Thymus (tissue), 11 donors: ENCODE data around the gene VPS35. TPM values are rescaled to one million over a fixed set of nuclear protein-coding genes. Genes with fewer than 3 reads are reported as not detected.

ENCODE experiments used
- DNase-seq, 9 donors: peaks; one replicate each; pipeline ENCODE4 v3.0.0-alpha.2; 2013; ENCODE audit warnings: low spot score in 9 of 9, low read depth in 6 of 9, missing footprints in 1 of 9
- H3K27ac ChIP-seq, 2 donors: one replicate each; pipeline ENCODE4 v1.5.1; 2013; ENCODE audit warnings: control low read depth in 1 of 2, low read depth in 1 of 2, low read length in 1 of 2, mild to moderate bottlenecking in 1 of 2, moderate library complexity in 1 of 2
- H3K27me3 ChIP-seq, 2 donors: one replicate each; pipeline ENCODE4 v1.5.1; 2013; ENCODE audit warnings: low read length in 1 of 2; ENCODE audit not compliant: control insufficient read depth in 2 of 2, insufficient read depth in 1 of 2
- H3K36me3 ChIP-seq, 2 donors: one replicate each; pipeline ENCODE4 v1.5.1; 2013; ENCODE audit warnings: low read length in 1 of 2, mild to moderate bottlenecking in 1 of 2, moderate library complexity in 1 of 2; ENCODE audit not compliant: control insufficient read depth in 2 of 2, insufficient read depth in 2 of 2
- H3K4me1 ChIP-seq, 2 donors: one replicate each; pipeline ENCODE4 v1.5.1; 2013; ENCODE audit warnings: low read length in 2 of 2; ENCODE audit not compliant: control insufficient read depth in 2 of 2, insufficient read depth in 2 of 2
- H3K4me3 ChIP-seq, 2 donors: one replicate each; pipeline ENCODE4 v1.5.1; 2013; ENCODE audit warnings: low read length in 2 of 2, control low read depth in 1 of 2, mild to moderate bottlenecking in 1 of 2
- H3K9me3 ChIP-seq, 2 donors: one replicate each; pipeline ENCODE4 v1.5.1; 2013; ENCODE audit warnings: low read length in 1 of 2, mild to moderate bottlenecking in 1 of 2; ENCODE audit not compliant: control insufficient read depth in 2 of 2, insufficient read depth in 1 of 2
- WGBS: extraction: QIAGEN DNeasy Blood & Tissue Kit; methylation state at CpG from one replicate; pipeline ENCODE4 v1.1.7; 2013; 5-methylcytosine and 5-hydroxymethylcytosine counted together
- polyA plus RNA-seq: library from polyadenylated mRNA; stranded (reverse); fragments of 200-250 nt; gene quantifications from one replicate; pipeline ENCODE4 v1.2.3, GENCODE V29; 2013
- total RNA-seq: library from RNA; stranded (reverse); fragments of 120-200 nt; gene quantifications from one replicate; pipeline ENCODE4 v1.2.4, GENCODE V29; 2013
- donor health status: healthy.

The VPS35 gene
- total and polyA plus RNA-seq, 2 donors = 32.9 to 80.2 TPM

GRCh38 chr16:46715769-46716305 lies 26.9 kb upstream of the VPS35 start:
- Histone ChIP-seq H3K4me3 (no peak overlapping the region), H3K9me3 (no peaks in the 10 kb centered on the region), H3K27me3 (no peaks in the 10 kb centered on the region), H3K27ac (no peak overlapping the region), H3K36me3 (no peaks in the 10 kb centered on the region), H3K4me1 (no peaks in the 10 kb centered on the region)
- WGBS = 67% methylated on average over 6 of the region's 6 CpGs
- DNase-seq = no peak

- WGBS = 96% methylated on average over 7 of the region's 7 CpGs
- Histone ChIP-seq H3K4me1 (no peaks in the 10 kb centered on the region), H3K9me3 (no peaks in the 10 kb centered on the region), H3K27ac (no peak overlapping the region), H3K4me3 (no peak overlapping the region), H3K36me3 (no peaks in the 10 kb centered on the region), H3K27me3 (no peaks in the 10 kb centered on the region)
- no peak for DNase-seq
These were observed 26.0 kb upstream of the VPS35 start for GRCh38 chr16:46714797-46715591.

- no peak for DNase-seq
- no peaks in the 10 kb centered on the region for H3K4me1 ChIP-seq
- no peak overlapping the region for H3K4me3 ChIP-seq
- no peaks in the 10 kb centered on the region for H3K27me3 ChIP-seq
- no peaks in the 10 kb centered on the region for H3K9me3 ChIP-seq
- H3K27ac ChIP-seq = no peak overlapping the region
- 90% methylated on average over 3 of the region's 3 CpGs for WGBS
- no peaks in the 10 kb centered on the region for H3K36me3 ChIP-seq
These were observed 24.7 kb upstream of the VPS35 start for GRCh38 chr16:46713634-46714033.

- Histone ChIP-seq H3K27ac (no peak overlapping the region), H3K27me3 (no peaks in the 10 kb centered on the region), H3K4me1 (no peaks in the 10 kb centered on the region), H3K36me3 (no peaks in the 10 kb centered on the region), H3K9me3 (no peaks in the 10 kb centered on the region), H3K4me3 (no peak overlapping the region)
- WGBS = 19% methylated on average over 3 of the region's 3 CpGs
- DNase-seq = no peak
These were observed 23.9 kb upstream of the VPS35 start for GRCh38 chr16:46712911-46713310.

GRCh38 chr16:46711106-46712058 lies 22.4 kb upstream of the VPS35 start:
- no peaks in the 10 kb centered on the region for H3K36me3 ChIP-seq
- no peak overlapping the region for H3K27ac ChIP-seq
- WGBS = 95% methylated on average over 10 of the region's 10 CpGs
- H3K4me3 ChIP-seq = no peak overlapping the region
- DNase-seq = no peak
- no peaks in the 10 kb centered on the region for H3K4me1 ChIP-seq
- no peaks in the 10 kb centered on the region for H3K27me3 ChIP-seq
- no peaks in the 10 kb centered on the region for H3K9me3 ChIP-seq

- no peak overlapping the region for H3K27ac ChIP-seq
- H3K4me1 ChIP-seq = no peaks in the 10 kb centered on the region
- WGBS = 60% methylated on average over 3 of the region's 3 CpGs
- H3K9me3 ChIP-seq = no peaks in the 10 kb centered on the region
- no peaks in the 10 kb centered on the region for H3K27me3 ChIP-seq
- no peak overlapping the region for H3K4me3 ChIP-seq
- no peak for DNase-seq
- no peaks in the 10 kb centered on the region for H3K36me3 ChIP-seq
These were observed 20.6 kb upstream of the VPS35 start for GRCh38 chr16:46709469-46710005.

GRCh38 chr16:46706642-46707041 lies 17.7 kb upstream of the VPS35 start:
- Histone ChIP-seq H3K27me3 (no peaks in the 10 kb centered on the region), H3K9me3 (no peaks in the 10 kb centered on the region), H3K4me3 (no peak overlapping the region), H3K4me1 (no peaks in the 10 kb centered on the region), H3K36me3 (no peaks in the 10 kb centered on the region), H3K27ac (no peak overlapping the region)
- WGBS = 0% methylated on average over 1 of the region's 1 CpG
- DNase-seq = no peak

- Histone ChIP-seq H3K9me3 (no peaks in the 10 kb centered on the region), H3K36me3 (no peaks in the 10 kb centered on the region), H3K4me3 (no peak overlapping the region), H3K27ac (no peak overlapping the region), H3K4me1 (no peaks in the 10 kb centered on the region), H3K27me3 (no peaks in the 10 kb centered on the region)
- 97% methylated on average over 2 of the region's 2 CpGs for WGBS
- DNase-seq = no peak
These were observed 13.1 kb upstream of the VPS35 start for GRCh38 chr16:46702030-46702429.

- H3K36me3 ChIP-seq = peaks cover 0 to 2% of the 10 kb centered on the region in 2 donors
- no peak overlapping the region for H3K4me3 ChIP-seq
- no peaks in the 10 kb centered on the region for H3K4me1 ChIP-seq
- 99% methylated on average over 4 of the region's 4 CpGs for whole genome bisulfite sequencing
- H3K27ac ChIP-seq = no peak overlapping the region
- DNase-seq = no peak
- H3K27me3 ChIP-seq = no peaks in the 10 kb centered on the region
- H3K9me3 ChIP-seq = no peaks in the 10 kb centered on the region
These were observed 12.6 kb upstream of the VPS35 start for GRCh38 chr16:46701615-46702014.
